HG02571 (cell line): ENCODE results near the gene ATG101.
A peak's percentile ranks its signal among the peaks of the same experiment; 100 is the strongest.
"Not testable (repeated sequence)": the region's sequence is repeated elsewhere in the genome, so short reads cannot be mapped to it uniquely, and the experiment has no call there.

ENCODE experiments used
- ATAC-seq: cut with Tn5 transposase; IDR thresholded peaks from one replicate; pipeline ENCODE4 v1.9.1; 2021; ENCODE audit warnings: mild to moderate bottlenecking, moderate library complexity; ENCODE audit not compliant: unreplicated experiment

The ATG101 gene

DNA sequence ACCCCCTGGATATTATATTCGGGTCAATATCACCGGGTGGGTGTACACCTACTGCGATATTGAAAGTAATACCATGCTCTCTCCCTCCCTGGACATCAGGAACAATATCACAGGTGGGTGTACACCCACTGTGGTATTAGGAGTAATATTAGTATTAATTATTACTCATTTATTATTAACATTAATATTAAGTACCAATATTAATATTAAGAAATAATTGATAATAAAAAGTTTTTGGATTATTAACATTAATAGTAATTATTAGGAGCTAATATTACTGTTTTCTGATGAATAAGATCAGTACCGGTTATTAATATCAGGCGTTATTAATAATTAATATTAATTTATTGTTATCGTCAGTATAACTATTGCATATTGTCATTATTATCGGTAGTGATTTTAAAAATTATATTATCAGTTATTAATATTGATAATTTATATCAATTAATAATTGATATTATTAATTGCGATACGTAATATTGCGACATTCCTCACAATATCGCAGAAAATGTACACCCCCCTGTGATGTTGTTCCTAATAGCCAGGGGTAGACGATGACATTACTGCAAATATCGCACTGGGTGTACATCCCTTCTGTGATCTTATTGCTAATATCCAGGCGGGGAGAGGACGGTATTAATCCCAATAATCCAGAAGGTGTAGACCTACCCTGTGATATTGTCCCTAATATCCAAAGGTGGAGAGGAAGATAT lies 26.7 kb downstream of the ATG101 start:
- no peak for ATAC-seq

DNA sequence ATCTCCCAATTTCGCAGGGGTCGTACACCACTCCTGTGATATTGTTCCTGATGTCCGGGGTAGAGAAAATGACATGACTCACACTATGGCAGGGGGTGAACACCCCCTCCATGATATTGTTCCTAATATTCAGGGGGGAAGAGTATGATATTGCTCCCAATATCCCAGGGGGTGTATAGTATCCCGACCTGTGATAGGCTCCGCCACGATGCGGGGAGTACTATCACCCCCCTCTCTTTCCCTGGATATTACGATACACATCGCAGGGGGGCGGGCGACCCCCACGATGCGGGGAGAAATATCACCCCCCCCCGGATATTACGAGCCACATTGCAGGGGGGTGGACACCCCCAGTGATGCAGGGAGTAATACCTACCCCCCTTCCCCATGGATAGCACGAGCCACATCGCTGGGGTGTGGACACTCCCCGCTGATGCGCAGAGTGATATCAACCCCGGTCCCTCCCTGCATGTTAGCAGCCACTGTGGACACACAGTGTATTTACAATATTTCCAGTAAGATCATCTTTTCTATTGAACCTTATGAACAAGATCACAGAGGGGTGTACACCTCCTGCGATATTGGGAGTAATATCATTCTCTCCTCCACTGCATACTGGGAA lies 27.4 kb downstream of the ATG101 start:
- no peak for ATAC-seq

DNA sequence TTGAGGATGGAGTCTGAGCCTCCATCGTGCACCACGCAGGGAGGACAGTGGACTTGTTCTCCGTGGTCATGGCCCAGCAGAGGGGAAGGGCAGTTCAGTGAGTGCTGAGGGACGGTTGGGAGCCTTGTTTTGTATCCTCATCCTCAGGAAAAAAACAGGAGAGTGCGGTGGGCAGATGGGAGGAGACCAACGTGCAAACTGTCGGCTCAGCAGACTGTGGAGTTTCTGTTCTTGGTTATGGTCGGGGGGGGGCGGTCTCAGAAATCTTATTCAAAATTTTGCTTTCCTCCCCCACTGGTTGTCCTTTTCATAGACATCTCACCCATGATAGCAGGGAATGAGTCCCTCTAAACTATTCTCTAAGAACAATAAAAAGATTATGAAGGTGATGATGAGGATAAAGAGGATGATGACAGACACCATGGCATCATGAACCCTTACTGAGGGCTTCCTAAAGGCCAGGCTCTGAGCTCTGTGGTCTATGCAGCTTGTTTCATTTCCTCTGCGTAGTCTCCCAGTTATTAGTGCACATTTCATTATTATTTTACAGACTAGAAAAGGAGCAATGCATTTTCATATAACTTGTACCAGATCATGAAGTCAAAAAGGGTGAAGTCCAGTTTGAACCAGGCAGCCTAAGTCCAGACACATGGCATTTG lies 34.8 kb downstream of the ATG101 start:
- ATAC-seq, result not testable (repeated sequence)

DNA sequence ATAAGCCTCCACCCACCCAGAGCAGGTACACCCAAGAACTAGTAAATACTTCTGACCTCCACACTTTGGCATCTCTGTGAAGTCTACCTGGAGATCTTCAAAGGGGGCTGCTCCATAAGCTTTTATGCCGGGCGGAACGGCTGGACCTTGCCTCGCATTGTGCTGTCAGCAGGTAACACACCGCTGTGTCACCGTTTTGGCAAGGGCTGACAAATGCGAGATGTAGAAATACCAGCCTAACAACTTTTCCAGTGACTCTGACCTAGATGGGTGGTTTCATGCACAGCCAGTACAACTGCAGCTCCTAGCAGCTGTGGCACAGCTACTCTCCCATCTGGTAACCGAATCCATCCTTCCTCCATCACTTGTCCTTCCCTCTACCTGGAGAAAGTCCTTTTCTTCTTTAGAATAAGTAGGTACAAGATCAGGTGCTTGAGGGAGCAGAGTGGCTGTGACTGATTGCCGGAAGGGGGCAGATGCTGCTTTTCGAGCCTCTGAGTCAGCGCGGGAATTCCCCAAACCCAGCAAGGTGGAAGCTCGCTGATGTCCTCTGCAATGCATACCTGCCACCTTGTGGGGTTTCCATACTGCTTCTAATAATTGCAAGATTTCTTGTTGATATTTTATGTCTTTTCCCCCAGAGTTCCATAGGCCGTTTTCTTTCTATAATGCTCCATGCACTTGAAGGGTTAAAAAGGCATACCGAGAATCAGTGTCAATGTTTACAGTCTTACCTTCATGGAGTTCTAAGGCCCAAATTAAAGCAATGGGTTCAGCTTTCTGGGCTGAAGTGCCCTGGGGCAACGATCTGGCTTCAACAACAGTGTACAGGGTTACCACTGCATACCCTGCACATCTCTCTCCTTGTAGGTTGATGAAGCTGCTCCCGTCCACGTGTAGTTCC lies 46.7 kb downstream of the ATG101 start:
- not testable (repeated sequence) for ATAC-seq

DNA sequence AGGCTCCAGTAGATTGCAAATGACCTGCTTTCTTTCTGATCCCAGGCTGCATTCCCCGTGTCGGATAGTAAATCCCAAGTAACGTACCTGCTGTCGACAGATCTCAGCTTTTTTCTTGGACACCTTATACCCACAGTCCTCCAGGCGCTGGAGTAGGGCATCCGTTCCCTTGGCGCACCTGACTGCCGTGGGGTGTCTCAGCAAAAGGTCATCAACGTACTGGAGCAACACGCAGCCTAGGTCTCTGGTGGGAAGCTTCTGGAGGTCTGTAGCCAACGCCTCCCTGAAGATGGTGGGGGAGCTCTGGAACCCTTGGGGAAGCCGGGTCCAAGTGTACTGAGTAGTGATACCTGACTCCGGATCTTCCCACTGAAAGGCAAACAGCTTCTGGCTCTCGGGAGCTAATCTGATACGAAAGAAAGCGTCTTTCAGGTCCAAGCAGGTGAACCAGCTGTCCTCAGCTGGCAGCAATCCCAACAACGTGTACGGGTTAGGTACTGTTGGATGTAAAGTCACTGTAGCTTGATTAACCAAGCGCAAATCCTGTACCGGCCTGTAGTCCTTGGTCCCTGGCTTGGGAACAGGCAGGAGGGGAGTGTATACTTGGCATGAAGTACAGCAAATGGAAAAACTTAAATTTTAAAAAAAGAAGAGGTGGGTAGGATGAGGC lies 48.2 kb downstream of the ATG101 start:
- peak; percentile 16 for ATAC-seq

DNA sequence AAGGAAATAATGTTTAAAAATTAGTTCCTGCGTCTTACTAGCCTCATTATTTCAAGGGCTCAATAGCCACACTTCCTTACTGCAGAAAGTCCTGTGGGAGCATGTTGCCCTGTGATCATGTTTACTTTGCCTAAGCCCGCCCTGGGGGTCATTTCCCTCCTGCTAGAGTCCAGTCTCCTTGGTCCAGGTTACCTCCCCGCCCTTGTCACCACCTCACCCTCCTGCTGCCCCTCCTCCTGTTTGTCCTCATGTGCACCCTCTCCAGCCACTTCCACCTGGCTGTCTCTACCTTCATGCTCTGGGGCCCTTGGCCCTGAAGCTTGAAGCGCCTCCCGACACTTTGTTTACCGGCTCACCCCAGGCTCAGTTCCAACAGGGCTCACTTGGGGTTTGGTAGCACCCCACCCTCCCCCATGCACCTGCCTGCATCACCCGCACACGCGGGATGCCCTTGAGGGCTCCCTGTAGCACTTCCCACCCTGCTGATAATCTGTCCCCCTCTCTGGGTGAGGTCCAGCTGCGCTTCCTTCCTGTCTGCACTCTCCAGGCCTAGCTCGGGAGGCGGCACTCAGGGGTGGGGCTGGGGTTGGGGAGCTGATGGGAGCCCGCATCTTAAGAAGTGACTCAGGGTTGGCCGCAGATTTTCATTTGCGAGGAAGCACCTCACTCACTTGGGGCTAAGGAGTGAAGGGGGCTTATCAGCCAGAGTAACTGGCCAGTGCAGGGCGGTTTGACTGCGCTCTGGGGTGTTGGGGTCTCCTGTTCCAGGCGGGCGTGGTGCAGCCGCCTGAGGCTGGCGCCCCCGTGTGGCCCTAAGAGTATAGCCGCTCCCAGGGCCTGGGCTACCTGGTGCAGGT lies 49.8 kb downstream of the ATG101 start:
- ATAC-seq, result no peak

DNA sequence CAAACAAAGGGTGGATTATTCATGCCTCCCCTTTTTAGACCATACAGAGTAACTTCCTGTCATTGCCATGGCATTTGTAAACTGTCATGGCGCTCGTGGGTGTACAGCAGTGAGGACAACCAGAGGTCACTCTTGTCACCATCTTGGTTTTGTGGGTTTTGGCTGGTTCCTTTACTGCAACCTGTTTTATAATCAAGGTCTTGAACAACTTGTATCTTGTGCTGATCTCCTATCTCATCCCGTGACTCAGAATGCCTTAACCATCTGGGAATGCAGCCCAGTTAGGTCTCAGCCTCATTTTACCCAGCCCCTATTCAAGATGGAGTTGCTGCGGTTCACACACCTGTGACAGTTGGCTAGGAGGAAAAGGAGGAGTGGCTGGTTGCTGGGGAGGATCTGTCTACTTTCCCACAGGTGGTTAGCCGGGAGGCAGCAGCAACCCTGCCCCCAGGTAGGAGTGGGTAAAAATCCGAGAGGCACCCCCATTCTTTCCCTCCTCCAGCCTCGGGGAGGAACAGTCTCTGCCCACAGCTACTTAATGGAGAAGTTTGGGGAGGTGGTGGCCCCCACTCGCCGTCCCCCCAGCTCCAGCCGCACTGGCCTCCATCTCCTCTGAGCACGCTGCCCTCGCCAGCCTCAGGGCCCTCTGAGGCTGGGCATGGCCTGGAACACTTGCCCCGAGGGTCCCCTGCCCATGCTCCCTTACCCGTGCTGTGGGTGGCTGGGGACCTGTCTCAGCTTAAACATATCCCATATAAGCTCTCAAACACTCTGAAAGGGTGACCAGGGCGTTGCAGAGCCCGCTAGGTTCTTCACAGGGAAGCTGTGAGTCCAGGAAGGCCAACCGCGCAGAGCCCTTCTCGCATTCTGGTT lies 51.4 kb downstream of the ATG101 start:
- ATAC-seq, result no peak

DNA sequence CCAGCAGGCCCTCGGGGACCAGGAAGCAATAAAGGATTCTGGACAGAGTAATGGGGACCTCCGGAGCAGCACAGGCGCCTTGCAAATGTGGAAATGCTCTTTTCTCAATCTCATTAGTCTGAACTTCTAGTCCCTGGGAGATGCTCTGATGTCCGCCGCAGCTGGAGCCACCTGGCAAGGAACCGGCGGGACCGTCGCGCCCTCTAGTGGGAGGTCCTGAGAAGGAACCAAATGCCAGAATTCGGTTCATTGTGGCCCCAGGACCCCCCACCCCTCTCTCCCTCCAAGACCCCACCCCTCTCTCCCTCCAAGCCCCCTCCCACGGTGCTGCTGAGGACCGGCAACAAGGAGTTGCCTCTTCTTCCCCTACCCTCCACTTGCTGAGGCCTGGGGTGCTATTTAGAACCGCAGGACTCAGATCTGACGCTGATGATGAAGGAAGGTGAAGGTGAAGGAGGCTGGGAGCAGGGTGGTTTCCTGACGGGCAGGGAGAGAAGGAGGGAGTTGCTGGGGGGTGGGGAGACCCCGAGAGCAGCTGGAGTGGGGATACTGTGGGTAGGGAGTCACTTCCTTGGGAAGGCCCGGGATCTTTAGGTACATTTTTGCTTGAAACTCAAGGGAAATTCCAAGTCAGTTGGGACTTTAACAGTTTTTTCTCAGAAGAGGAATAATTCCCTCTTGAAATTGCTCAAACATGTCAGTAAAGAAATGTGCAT lies 52.2 kb downstream of the ATG101 start:
- no peak for ATAC-seq

DNA sequence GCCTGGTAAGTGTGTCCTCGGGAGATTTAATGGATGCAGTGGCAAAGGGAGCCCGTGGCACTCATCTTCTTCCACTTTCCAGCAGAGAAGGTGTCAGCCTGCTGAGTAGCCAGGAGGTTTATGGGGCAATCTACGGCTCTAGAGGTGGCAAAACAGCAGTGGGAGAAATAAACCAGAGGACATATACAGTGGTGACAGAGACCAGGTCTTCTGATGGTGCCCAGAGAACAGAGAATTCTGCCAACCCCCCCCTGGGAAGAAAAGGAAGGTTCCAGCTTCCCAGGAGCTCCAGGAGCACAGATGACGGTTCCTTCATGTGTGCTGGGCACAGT lies 52.7 kb downstream of the ATG101 start:
- ATAC-seq, result no peak

DNA sequence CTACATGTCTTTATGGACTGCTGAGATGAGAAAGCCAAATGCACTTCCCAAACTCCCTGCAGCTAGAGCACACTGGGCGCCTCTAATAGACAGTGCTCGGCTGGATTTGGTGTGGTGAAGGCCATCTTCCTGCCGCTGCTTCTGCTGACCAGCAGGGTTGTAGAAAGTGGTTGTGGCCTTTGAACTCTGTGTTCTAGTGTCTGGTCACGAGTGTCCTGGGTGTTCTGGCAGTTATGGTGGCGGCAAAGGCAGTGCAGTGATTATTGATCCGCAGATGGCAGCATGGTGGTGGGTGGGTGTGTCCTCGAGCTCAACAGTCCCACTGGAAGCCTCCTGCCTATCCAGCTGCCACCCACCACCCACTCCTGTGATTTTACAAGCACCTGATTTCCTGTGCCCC lies 53.1 kb downstream of the ATG101 start:
- no peak for ATAC-seq

DNA sequence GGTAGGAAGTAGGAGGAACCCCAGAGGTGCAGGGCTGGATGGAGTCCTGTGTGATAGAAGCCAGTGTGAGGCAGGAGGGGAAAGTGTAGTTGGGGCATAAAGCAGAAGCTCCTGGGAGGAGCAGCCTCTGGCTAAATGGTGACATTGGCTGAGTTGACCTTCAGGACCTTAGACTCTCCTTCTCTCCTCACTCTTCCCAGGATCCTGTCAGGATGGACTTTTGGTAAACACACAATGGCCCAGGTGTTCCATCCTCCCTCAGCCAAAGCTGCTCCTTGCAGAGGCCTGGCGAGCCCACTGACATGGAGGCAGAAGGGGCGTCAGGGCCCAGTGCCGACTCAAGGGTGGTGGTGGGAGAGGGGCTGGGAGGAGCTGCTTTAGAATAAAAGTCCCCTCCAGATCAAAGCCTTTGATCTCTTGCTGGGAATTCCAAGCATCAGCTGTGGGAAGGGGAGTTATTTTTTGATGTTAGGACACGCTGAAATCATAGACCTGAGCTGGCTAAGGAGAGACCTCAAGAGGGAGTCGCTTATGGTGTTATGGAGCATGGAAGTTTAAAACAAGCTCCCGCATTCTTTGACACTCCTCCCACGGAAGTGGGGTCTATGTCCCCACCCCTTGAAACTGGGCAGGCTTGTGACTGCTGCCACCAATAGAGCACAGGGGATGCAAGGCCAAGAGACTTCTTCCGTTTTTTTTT lies 53.9 kb downstream of the ATG101 start:
- ATAC-seq, result no peak

DNA sequence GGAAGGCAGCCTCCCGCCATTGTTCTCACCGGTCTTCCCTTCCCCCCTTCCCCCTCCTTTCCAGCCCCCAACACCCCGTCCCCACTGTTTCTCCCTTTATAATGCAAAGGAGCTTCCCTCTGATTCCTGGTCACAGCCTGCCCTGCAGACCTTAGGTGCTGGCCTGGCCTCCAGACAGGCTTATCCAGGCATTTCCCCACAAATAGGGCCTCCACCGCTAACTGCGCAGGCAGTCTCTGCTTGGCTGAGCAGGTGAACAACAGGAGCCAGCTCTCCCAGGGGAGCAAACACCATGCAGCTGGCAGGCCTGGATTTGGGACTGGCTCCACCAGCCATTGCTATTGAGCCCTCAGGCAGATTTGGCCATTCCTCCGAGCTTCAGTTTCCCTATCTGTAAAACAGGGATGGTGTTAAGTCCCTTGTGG lies 55.7 kb downstream of the ATG101 start:
- ATAC-seq, result no peak

DNA sequence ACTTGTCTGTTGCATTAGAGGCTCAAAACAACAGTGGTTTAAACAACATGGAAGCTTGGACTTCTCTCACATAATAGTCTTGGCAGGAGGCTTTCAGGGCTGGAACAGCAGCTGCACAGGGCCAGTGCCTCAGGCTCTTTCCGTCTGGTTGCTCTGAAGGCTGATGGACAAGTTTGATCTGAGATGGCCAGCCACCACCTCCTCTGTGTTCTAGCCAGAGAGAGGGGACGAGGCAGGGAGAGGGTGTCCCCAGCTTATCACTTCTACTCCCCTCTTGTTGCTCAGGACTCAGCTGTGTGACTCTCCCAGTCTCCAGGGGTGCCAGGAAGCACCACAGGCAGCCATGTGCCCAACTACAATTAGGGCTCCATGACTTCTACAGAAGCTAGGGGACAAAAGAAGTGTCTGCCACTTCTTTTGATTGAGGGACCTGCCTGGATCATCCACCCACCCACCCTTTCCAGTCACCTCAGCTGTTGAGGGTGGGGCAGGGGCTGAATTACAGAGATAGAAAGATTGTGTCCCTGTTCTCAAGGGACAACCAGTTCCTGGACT lies 56.3 kb downstream of the ATG101 start:
- no peak for ATAC-seq
